Breast epithelium (tissue), 3 donors: ENCODE measurements around the gene TCHP.

Source experiments
- POLR2A ChIP-seq: fragments of 450-650 bp; IDR thresholded peaks from one replicate; pipeline ENCODE4 v1.6.1; 2016; ENCODE audit warnings: antibody characterized with exemption, mild to moderate bottlenecking, moderate library complexity
- TF ChIP-seq, protein P1 (sequence below), 3 donors: fragments of 450-650 bp; IDR thresholded peaks; one replicate each; pipeline ENCODE4 v1.5.1; 2016 to 2017; ENCODE audit warnings: antibody characterized with exemption in 3 of 3, mild to moderate bottlenecking in 3 of 3, moderate library complexity in 3 of 3

DNA sequence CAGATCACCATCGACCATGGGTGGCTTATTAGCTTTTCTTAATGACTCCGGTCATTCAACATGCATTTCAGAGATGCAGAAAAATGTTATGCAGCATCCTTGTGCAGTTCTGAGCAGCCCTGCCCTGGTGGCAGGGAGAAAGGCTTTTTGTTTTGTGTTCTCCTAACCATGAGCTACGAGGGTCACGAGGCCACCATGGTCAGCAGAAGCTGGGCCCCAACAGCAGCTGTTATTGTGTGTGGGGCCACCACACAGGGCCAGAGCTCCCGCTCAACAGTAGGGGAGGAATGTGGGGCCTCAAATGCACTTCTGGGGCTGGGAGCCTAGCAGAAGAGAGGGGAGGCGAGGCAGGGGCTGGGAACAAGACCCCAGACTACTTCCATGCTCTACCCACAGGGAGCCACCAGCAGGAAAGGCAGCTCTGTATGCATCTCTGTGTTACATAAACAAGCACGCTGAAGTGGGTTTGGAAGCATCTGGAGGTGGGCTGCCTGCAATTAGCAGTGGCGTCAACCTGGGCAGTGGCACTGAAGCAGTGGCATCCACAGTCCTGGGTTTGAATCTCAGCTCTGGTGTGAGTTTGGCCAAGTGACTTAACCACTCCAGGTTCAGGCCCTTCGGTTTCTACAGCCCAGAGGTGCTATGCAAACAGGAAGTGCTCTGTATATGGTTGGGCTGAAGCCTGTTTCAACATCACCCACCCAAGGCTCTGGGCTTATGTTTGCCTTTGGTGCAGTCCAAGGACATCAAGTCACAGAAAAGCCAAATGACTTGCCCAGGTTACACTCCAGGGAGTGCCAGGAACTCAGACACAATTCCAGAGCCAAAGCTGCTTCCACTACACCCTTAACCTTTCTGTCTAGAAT, 36.0 kb upstream of the TCHP start:
- TF ChIP-seq, protein P1, sequence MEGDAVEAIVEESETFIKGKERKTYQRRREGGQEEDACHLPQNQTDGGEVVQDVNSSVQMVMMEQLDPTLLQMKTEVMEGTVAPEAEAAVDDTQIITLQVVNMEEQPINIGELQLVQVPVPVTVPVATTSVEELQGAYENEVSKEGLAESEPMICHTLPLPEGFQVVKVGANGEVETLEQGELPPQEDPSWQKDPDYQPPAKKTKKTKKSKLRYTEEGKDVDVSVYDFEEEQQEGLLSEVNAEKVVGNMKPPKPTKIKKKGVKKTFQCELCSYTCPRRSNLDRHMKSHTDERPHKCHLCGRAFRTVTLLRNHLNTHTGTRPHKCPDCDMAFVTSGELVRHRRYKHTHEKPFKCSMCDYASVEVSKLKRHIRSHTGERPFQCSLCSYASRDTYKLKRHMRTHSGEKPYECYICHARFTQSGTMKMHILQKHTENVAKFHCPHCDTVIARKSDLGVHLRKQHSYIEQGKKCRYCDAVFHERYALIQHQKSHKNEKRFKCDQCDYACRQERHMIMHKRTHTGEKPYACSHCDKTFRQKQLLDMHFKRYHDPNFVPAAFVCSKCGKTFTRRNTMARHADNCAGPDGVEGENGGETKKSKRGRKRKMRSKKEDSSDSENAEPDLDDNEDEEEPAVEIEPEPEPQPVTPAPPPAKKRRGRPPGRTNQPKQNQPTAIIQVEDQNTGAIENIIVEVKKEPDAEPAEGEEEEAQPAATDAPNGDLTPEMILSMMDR (IDR thresholded peaks at IDR 0.05), result no peak
- no peak for TF ChIP-seq POLR2A
